Measurements from ENCODE around the gene PALS2. TPM values are rescaled to one million over a fixed set of nuclear protein-coding genes. Genes with fewer than 3 reads are reported as not detected.

The PALS2 gene
- total and polyA plus RNA-seq, 2 donors from 2014 or later = 5.6 to 35.6 TPM

DNA sequence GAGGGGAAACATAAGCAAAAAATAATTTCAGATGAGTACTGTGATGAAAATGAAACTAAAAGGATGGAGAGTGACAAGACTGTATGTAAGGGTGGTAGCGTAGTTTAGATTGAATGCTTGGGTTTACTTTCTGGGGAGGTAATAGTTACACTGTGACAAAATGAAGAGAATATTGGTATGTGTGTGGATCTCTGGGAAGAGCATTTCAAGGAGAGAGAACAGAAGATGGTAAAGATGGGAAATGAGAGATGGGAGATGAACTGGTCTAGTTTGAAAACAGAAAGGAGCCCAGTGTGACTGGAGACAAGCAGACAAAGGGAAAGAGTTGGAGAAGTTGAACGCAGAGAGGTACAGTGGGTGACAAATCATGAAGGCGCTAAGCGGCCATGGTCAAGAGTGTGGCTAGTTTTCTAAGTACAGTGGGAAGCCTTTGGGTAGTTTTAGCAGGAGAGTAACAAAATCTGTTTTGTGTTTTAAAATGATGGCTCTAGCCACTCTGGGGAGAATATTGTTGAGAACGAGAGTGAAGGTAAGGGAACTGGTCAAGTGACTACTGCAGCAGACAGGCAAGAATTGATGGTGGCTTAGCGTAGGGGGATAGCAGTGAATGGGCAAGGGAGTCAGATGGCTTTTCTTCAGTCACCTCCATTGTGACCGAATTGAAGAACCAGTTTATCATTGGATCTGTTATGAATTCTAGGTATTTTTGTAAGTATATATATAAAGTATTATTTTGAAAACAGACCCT, 22.6 kb downstream of the PALS2 start:
- Histone ChIP-seq H3K4me1 (ENCODE audit: control insufficient read depth in 2 of 3, insufficient read depth in 2 of 3, low read depth in 1 of 3, low read length in 3 of 3) (no peaks in the 10 kb centered on the region), H3K9me3 (ENCODE audit: control insufficient read depth in 2 of 3, insufficient read depth in 1 of 3, low read length in 3 of 3) (no peaks in the 10 kb centered on the region), H3K9ac (ENCODE audit: low read length in 3 of 3) (no peak overlapping the region), H3K27me3 (ENCODE audit: control insufficient read depth, insufficient read depth, low read length) (no peaks in the 10 kb centered on the region), H3K27ac (ENCODE audit: low read depth in 2 of 2, low read length in 2 of 2) (no peak overlapping the region), H3K36me3 (ENCODE audit: control insufficient read depth in 2 of 3, insufficient read depth in 3 of 3, low read length in 3 of 3) (no peaks in the 10 kb centered on the region), H3K4me3 (ENCODE audit: low read length in 3 of 3) (no peak overlapping the region)
- TF ChIP-seq, protein P1, sequence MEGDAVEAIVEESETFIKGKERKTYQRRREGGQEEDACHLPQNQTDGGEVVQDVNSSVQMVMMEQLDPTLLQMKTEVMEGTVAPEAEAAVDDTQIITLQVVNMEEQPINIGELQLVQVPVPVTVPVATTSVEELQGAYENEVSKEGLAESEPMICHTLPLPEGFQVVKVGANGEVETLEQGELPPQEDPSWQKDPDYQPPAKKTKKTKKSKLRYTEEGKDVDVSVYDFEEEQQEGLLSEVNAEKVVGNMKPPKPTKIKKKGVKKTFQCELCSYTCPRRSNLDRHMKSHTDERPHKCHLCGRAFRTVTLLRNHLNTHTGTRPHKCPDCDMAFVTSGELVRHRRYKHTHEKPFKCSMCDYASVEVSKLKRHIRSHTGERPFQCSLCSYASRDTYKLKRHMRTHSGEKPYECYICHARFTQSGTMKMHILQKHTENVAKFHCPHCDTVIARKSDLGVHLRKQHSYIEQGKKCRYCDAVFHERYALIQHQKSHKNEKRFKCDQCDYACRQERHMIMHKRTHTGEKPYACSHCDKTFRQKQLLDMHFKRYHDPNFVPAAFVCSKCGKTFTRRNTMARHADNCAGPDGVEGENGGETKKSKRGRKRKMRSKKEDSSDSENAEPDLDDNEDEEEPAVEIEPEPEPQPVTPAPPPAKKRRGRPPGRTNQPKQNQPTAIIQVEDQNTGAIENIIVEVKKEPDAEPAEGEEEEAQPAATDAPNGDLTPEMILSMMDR (IDR thresholded peaks at IDR 0.05; ENCODE audit: borderline replicate concordance, extremely low read depth, insufficient read depth) = no peak
- DNase-seq (no peak), FAIRE-seq (no peak)
- intact Hi-C loops (cut with DNase I) = no loop called here

DNA sequence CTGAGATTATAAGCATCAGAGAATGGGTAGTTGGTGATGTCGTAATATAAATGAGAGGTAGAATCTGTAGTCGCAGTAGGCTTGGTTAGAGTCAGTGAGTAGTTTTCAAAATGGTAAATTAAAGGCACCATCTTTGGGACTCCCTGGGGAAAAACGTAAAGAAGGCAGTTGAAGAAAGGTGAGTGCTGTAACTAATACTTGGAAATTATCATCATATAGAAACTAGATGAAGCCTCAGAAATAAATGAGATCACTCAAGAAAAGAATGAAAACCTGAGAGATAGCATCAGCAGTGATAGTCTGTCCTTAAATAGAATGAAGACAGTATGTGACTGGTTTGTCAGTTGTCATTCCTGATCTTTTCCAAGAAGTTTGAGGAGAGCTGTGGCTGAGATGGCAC, 23.8 kb downstream of the PALS2 start:
- Histone ChIP-seq H3K4me3 (ENCODE audit: low read length in 3 of 3) (no peak overlapping the region), H3K27ac (ENCODE audit: low read depth in 2 of 2, low read length in 2 of 2) (no peak overlapping the region), H3K9me3 (ENCODE audit: control insufficient read depth in 2 of 3, insufficient read depth in 1 of 3, low read length in 3 of 3) (no peaks in the 10 kb centered on the region), H3K4me1 (ENCODE audit: control insufficient read depth in 2 of 3, insufficient read depth in 2 of 3, low read depth in 1 of 3, low read length in 3 of 3) (no peaks in the 10 kb centered on the region), H3K27me3 (ENCODE audit: control insufficient read depth, insufficient read depth, low read length) (no peaks in the 10 kb centered on the region), H3K36me3 (ENCODE audit: control insufficient read depth in 2 of 3, insufficient read depth in 3 of 3, low read length in 3 of 3) (no peaks in the 10 kb centered on the region), H3K9ac (ENCODE audit: low read length in 3 of 3) (no peak overlapping the region)
- DNase-seq = no peak
- no peak for FAIRE-seq
- intact Hi-C loops (cut with DNase I) = no loop called here
- TF ChIP-seq, protein P1 (IDR thresholded peaks at IDR 0.05; ENCODE audit: borderline replicate concordance, extremely low read depth, insufficient read depth) = no peak

DNA sequence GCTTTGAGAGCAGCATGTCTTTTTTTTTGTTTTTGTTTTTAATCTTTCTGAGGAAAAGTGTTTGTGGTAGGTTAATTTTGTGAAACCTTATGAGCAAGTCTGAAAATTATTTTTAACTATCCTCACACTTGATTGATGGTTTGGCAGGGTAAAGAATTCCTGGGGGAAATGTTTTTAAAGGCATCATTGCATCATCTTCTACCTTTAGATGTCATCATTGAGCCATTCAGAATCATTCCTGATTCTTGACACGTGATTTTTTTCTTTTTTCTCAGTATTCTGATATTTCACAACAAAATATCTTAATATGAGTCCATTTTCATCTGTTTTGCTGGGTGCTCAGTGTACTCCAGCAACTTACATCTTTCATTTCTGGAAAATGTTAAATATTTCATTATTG, 28.3 kb downstream of the PALS2 start:
- Histone ChIP-seq H3K9ac (ENCODE audit: low read length in 3 of 3) (no peak overlapping the region), H3K9me3 (ENCODE audit: control insufficient read depth in 2 of 3, insufficient read depth in 1 of 3, low read length in 3 of 3) (no peaks in the 10 kb centered on the region), H3K27me3 (ENCODE audit: control insufficient read depth, insufficient read depth, low read length) (no peaks in the 10 kb centered on the region), H3K4me3 (ENCODE audit: low read length in 3 of 3) (no peak overlapping the region), H3K27ac (ENCODE audit: low read depth in 2 of 2, low read length in 2 of 2) (no peak overlapping the region), H3K36me3 (ENCODE audit: control insufficient read depth in 2 of 3, insufficient read depth in 3 of 3, low read length in 3 of 3) (no peaks in the 10 kb centered on the region), H3K4me1 (ENCODE audit: control insufficient read depth in 2 of 3, insufficient read depth in 2 of 3, low read depth in 1 of 3, low read length in 3 of 3) (no peaks in the 10 kb centered on the region)
- TF ChIP-seq, protein P1 (IDR thresholded peaks at IDR 0.05; ENCODE audit: borderline replicate concordance, extremely low read depth, insufficient read depth) = no peak
- no peak for DNase-seq
- FAIRE-seq = no peak
- intact Hi-C loops (cut with DNase I) = no loop called here
